ENCODE measurements around the gene AKT3. TPM values are rescaled to one million over a fixed set of nuclear protein-coding genes. Genes with fewer than 3 reads are reported as not detected.
"Not testable (repeated sequence)": the region's sequence is repeated elsewhere in the genome, so short reads cannot be mapped to it uniquely, and the experiment has no call there.

The AKT3 gene
- total and polyA plus RNA-seq, 8 donors, result 5.5 to 100 (median 13.8) TPM

DNA sequence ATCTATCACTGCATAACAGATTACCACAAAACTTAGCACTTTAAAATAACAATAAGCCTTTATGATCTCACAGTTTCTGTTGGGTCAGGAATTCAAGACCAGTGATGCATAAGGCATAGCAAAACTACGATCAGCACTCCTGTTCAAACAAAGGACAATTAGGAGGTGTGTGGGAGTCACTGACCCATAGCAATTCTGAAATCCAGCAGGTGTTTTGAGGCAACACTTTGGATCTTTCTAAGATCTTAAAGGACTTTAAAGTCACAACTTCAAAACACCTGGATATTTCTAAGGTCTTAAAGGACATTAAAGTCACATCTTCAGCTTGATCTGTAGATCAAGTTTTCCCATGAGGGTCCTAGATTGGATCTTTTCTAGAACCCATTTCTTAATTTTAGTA is 35.3 kb downstream of the AKT3 start:
- WGBS, 5 donors, result 61 to 70% (median 68%) methylated on average over 1 of the region's 1 CpG
- H3K27me3 ChIP-seq, result no peaks in the 10 kb centered on the region
- H3K9me3 ChIP-seq, result peaks cover 0 to 9% (median 7%) of the 10 kb centered on the region in 4 donors
- no peak overlapping the region for H3K4me3 ChIP-seq
- intact Hi-C loops (cut with DNase I; ENCODE audit: low total_unique reads), result no loop called here
- H3K27ac ChIP-seq, result no peak overlapping the region
- TF ChIP-seq POLR2A (IDR thresholded peaks at IDR 0.05) (no peak), POLR2AphosphoS5 (IDR thresholded peaks at IDR 0.05) (no peak)
- TF ChIP-seq, protein P1, sequence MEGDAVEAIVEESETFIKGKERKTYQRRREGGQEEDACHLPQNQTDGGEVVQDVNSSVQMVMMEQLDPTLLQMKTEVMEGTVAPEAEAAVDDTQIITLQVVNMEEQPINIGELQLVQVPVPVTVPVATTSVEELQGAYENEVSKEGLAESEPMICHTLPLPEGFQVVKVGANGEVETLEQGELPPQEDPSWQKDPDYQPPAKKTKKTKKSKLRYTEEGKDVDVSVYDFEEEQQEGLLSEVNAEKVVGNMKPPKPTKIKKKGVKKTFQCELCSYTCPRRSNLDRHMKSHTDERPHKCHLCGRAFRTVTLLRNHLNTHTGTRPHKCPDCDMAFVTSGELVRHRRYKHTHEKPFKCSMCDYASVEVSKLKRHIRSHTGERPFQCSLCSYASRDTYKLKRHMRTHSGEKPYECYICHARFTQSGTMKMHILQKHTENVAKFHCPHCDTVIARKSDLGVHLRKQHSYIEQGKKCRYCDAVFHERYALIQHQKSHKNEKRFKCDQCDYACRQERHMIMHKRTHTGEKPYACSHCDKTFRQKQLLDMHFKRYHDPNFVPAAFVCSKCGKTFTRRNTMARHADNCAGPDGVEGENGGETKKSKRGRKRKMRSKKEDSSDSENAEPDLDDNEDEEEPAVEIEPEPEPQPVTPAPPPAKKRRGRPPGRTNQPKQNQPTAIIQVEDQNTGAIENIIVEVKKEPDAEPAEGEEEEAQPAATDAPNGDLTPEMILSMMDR (IDR thresholded peaks at IDR 0.05), result no peak
- no peak for DNase-seq
- H3K36me3 ChIP-seq, result peaks cover 0 to 12% (median 6%) of the 10 kb centered on the region in 4 donors
- H3K4me1 ChIP-seq, result no peaks in the 10 kb centered on the region

DNA sequence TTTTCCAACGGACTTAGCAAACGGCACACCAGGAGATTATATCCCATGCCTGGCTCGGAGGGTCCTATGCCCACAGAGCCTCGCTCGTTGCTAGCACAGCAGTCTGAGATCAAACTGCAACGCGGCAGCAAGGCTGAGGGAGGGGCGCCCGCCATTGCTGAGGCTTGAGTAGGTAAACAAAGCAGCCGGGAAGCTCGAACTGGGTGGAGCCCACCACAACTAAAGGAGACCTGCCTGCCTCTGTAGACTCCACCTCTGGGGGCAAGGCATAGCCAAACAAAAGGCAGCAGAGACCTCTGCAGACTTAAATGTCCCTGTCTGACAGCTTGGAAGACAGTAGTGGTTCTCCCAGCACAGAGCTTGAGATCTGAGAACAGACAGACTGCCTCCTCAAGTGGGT is 42.7 kb downstream of the AKT3 start:
- H3K27me3 ChIP-seq; intact Hi-C loops (cut with DNase I; ENCODE audit: low total_unique reads); DNase-seq; H3K27ac ChIP-seq; H3K9me3 ChIP-seq; H3K36me3 ChIP-seq; H3K4me3 ChIP-seq: not testable (repeated sequence)
- peaks cover 0 to 12% (median 5%) of the 10 kb centered on the region in 4 donors for H3K4me1 ChIP-seq
- WGBS, 5 donors, result 85 to 95% (median 91%) methylated on average over 6 to 11 of the region's 11 CpGs

DNA sequence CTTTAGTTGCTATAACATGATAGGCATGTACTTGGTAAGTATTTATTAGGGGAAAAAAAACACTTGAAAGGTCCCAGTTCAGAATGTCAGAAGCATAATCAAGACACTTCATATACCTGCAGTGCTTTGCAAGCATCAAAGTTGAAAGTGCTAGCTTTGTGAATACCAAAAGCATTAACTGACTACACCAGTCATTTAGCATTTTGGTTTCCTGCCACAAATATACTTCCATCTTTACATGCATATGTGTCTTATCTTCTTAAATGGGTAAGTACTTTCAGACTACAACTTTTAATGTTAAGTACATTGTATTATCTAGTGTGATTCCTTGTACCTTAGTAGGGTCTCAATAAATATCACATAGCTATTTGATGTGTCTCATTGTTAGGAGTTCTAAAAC is 43.7 kb downstream of the AKT3 start:
- peaks cover 0 to 12% (median 5%) of the 10 kb centered on the region in 4 donors for H3K4me1 ChIP-seq
- no peak for DNase-seq
- H3K9me3 ChIP-seq, result peaks cover 0 to 8% (median 0%) of the 10 kb centered on the region in 4 donors
- peaks cover 0 to 8% (median 0%) of the 10 kb centered on the region in 4 donors for H3K36me3 ChIP-seq
- intact Hi-C loops (cut with DNase I; ENCODE audit: low total_unique reads), result no loop called here
- no peak for TF ChIP-seq POLR2AphosphoS5 (IDR thresholded peaks at IDR 0.05)
- TF ChIP-seq, protein P1 (IDR thresholded peaks at IDR 0.05), result no peak
- TF ChIP-seq EP300 (IDR thresholded peaks at IDR 0.05), result no peak
- no peak for TF ChIP-seq POLR2A (IDR thresholded peaks at IDR 0.05)
- no peak overlapping the region for H3K4me3 ChIP-seq
- no peak overlapping the region for H3K27ac ChIP-seq
- H3K27me3 ChIP-seq, result no peaks in the 10 kb centered on the region

DNA sequence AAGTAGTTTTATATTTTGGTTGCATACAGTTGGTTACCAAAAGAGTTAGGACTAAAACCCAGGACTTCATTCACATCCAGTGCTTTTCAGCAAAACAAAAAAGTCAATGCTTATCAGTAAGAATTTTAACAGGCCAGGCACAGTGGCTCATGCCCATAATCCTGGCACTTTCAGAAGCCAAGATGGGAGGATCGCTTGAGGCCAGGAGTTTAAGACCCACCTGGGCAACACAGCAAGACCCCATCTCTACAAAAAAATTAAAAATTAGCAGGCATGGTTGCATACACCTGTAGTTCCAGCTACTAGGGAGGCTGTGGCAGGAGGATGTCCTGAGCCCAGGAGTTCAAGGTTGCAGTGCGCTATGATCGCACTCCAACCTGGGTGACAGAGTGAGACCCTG is 47.3 kb downstream of the AKT3 start:
- no peaks in the 10 kb centered on the region for H3K27me3 ChIP-seq
- H3K4me3 ChIP-seq, result no peak overlapping the region
- H3K36me3 ChIP-seq, result peaks cover 0 to 8% (median 0%) of the 10 kb centered on the region in 4 donors
- H3K27ac ChIP-seq, result no peak overlapping the region
- peaks cover 0 to 21% (median 5%) of the 10 kb centered on the region in 4 donors for H3K4me1 ChIP-seq
- intact Hi-C loops (cut with DNase I; ENCODE audit: low total_unique reads), result no loop called here
- TF ChIP-seq, protein P1 (IDR thresholded peaks at IDR 0.05), result no peak
- TF ChIP-seq POLR2AphosphoS5 (IDR thresholded peaks at IDR 0.05) (no peak), EP300 (IDR thresholded peaks at IDR 0.05) (no peak), POLR2A (IDR thresholded peaks at IDR 0.05) (no peak)
- 91 to 100% (median 98%) methylated on average over 3 of the region's 3 CpGs for WGBS, 5 donors
- DNase-seq, result no peak
- H3K9me3 ChIP-seq, result peaks cover 0 to 8% (median 0%) of the 10 kb centered on the region in 4 donors

DNA sequence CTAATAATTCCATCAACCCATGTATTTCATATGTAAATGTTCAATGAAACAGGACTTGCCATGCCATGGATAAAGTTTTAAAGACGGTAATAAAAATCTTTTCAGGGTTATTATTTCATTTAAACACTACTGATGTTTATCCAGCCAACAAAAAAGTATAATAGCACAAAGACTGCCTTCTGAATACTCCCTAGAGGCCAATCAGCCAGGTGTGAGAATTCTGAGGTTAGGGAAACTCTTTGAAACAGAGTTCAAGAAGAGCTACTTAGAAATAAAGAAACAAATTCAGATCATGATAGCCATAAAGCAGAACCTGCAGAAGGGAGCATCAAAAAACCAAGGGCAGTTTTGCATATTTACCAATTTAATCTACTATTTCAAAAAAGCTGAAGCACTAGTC is 48.7 kb downstream of the AKT3 start:
- intact Hi-C loops (cut with DNase I; ENCODE audit: low total_unique reads), result no loop called here
- TF ChIP-seq, protein P1 (IDR thresholded peaks at IDR 0.05), result no peak
- no peak for TF ChIP-seq EP300 (IDR thresholded peaks at IDR 0.05)
- no peak for TF ChIP-seq POLR2A (IDR thresholded peaks at IDR 0.05)
- TF ChIP-seq POLR2AphosphoS5 (IDR thresholded peaks at IDR 0.05), result no peak
- Histone ChIP-seq H3K27ac (no peak overlapping the region), H3K27me3 (no peaks in the 10 kb centered on the region), H3K4me1 (peaks cover 0 to 21% (median 5%) of the 10 kb centered on the region in 4 donors), H3K36me3 (no peaks in the 10 kb centered on the region), H3K9me3 (no peaks in the 10 kb centered on the region), H3K4me3 (no peak overlapping the region)
- WGBS, 5 donors, result 61 to 80% (median 73%) methylated on average over 1 of the region's 1 CpG
- DNase-seq, result no peak
